Spleen (tissue), 7 donors: ENCODE results near the gene LRP10.

Source experiments
- CTCF ChIP-seq, 11 experiments: fragments of 200-600 bp in 7 of 11; fragments of 450-650 bp in 4 of 11; sonication (generic) in 4 of 11; IDR thresholded peaks in 8 of 11; conservative IDR thresholded peaks in 3 of 11; 1 replicate in 7 of 11; 2 replicates in 4 of 11; pipeline versions ENCODE4 v1.4.0 to v1.8.0; 2016 to 2021; ENCODE audit warnings: antibody characterized with exemption in 11 of 11, inconsistent platforms in 4 of 11, mild to moderate bottlenecking in 1 of 11
- POLR2AphosphoS5 ChIP-seq, 3 donors: sonication (generic); formaldehyde crosslinking; IDR thresholded peaks; one replicate each; pipeline ENCODE4 v1.5.1; 2017; ENCODE audit warnings: antibody characterized with exemption in 3 of 3
- donor health status: DM: no; HTN: no; CAD: no; lungs with moderate emphysema.
- donor health status: DM: no; HTN: no; CAD: no.
- donor health status: DM: no; HTN: no; CAD: no.

GRCh38 chr14:22903742-22904087, 32.2 kb downstream of the LRP10 start:
- no peak for TF ChIP-seq CTCF (IDR thresholded peaks at IDR 0.05 in 8 of 11, conservative IDR thresholded peaks at IDR 0.05 in 3 of 11)
- no peak for TF ChIP-seq POLR2AphosphoS5 (IDR thresholded peaks at IDR 0.05)
